Effector CD4-positive, alpha-beta T cell (primary cell): ENCODE data around the gene SMAP1.
"Not testable (repeated sequence)": the region's sequence is repeated elsewhere in the genome, so short reads cannot be mapped to it uniquely, and the experiment has no call there.

ENCODE experiments used
- DNase-seq: peaks from one replicate; pipeline ENCODE4 v3.0.0-alpha.2; 2020

Gene SMAP1

GRCh38 chr6:70742462-70742861 lies 74.8 kb downstream of the SMAP1 start:
- DNase-seq = not testable (repeated sequence)

- no peak for DNase-seq
Observed at GRCh38 chr6:70753870-70754380, 86.2 kb downstream of the SMAP1 start.

GRCh38 chr6:70758883-70759282 lies 91.2 kb downstream of the SMAP1 start:
- no peak for DNase-seq

- no peak for DNase-seq
Observed at GRCh38 chr6:70763754-70764510, 96.2 kb downstream of the SMAP1 start.

GRCh38 chr6:70764706-70765105 lies 97.0 kb downstream of the SMAP1 start:
- DNase-seq = no peak

- DNase-seq = not testable (repeated sequence)
Observed at GRCh38 chr6:70771351-70771750, 103.7 kb downstream of the SMAP1 start.

- no peak for DNase-seq
Observed at GRCh38 chr6:70779934-70780333, 112.3 kb downstream of the SMAP1 start.

- no peak for DNase-seq
Observed at GRCh38 chr6:70790483-70791224, 123.0 kb downstream of the SMAP1 start.

- DNase-seq = no peak
Observed at GRCh38 chr6:70797625-70798024, 129.9 kb downstream of the SMAP1 start.

GRCh38 chr6:70806086-70806485 lies 138.4 kb downstream of the SMAP1 start:
- no peak for DNase-seq

- no peak for DNase-seq
Observed at GRCh38 chr6:70811788-70812187, 144.1 kb downstream of the SMAP1 start.

- DNase-seq = no peak
Observed at GRCh38 chr6:70813885-70814284, 146.2 kb downstream of the SMAP1 start.

- DNase-seq = no peak
Observed at GRCh38 chr6:70819646-70820045, 152.0 kb downstream of the SMAP1 start.

- DNase-seq = no peak
Observed at GRCh38 chr6:70820778-70821177, 153.1 kb downstream of the SMAP1 start.

- no peak for DNase-seq
Observed at GRCh38 chr6:70821751-70822150, 154.1 kb downstream of the SMAP1 start.

GRCh38 chr6:70823651-70824050 lies 156.0 kb downstream of the SMAP1 start:
- no peak for DNase-seq

GRCh38 chr6:70831427-70831826 lies 163.7 kb downstream of the SMAP1 start:
- DNase-seq = no peak

GRCh38 chr6:70834520-70834919 lies 166.8 kb downstream of the SMAP1 start:
- DNase-seq = no peak

GRCh38 chr6:70838907-70839285 lies 171.2 kb downstream of the SMAP1 start:
- no peak for DNase-seq

GRCh38 chr6:70839286-70840266 lies 171.9 kb downstream of the SMAP1 start:
- DNase-seq = no peak

- no peak for DNase-seq
Observed at GRCh38 chr6:70841112-70841511, 173.4 kb downstream of the SMAP1 start.

- DNase-seq = no peak
Observed at GRCh38 chr6:70842541-70842940, 174.9 kb downstream of the SMAP1 start.
